CD8-positive, alpha-beta memory T cell (primary cell): ENCODE data around the gene SSBP1. TPM values are rescaled to one million over a fixed set of nuclear protein-coding genes. Genes with fewer than 3 reads are reported as not detected.
A peak's percentile ranks its signal among the peaks of the same experiment; 100 is the strongest.

Experiments used
- CTCF ChIA-PET: fragments of 350-600 bp; sonication (Branson Sonifier 250); formaldehyde crosslinking; loops from one replicate; lab custom pipeline; 2021; ENCODE audit warnings: antibody characterized with exemption; lab: Charles Lee
- POLR2A ChIA-PET: fragments of 350-600 bp; sonication (Branson Sonifier 250); formaldehyde crosslinking; loops from one replicate; lab custom pipeline; 2021; ENCODE audit warnings: antibody characterized with exemption; lab: Charles Lee
- DNase-seq, 5 donors: peaks; one replicate each; pipeline versions ENCODE4 v3.0.0 to v3.0.0-alpha.2; 2020 to 2022; ENCODE audit warnings: mixed read lengths in 1 of 5
- H3K27ac ChIP-seq: one replicate; pipeline ENCODE4 v1.7.0; 2013; ENCODE audit warnings: low read depth, mild to moderate bottlenecking, low read length, moderate library complexity
- H3K27me3 ChIP-seq: 2 replicates; pipeline ENCODE4 v1.7.0; 2013; ENCODE audit warnings: low read length, mild to moderate bottlenecking; ENCODE audit not compliant: insufficient read depth, poor library complexity, severe bottlenecking
- H3K36me3 ChIP-seq: 2 replicates; pipeline ENCODE4 v1.7.0; 2013; ENCODE audit warnings: mild to moderate bottlenecking, low read length, moderate library complexity; ENCODE audit not compliant: insufficient read depth
- H3K4me1 ChIP-seq: 2 replicates; pipeline ENCODE4 v1.7.0; 2013; ENCODE audit warnings: mild to moderate bottlenecking, low read length, moderate library complexity; ENCODE audit not compliant: insufficient read depth
- H3K4me3 ChIP-seq: 2 replicates; pipeline ENCODE4 v1.7.0; 2013; ENCODE audit warnings: mild to moderate bottlenecking, low read length
- H3K9me3 ChIP-seq: 2 replicates; pipeline ENCODE4 v1.7.0; 2013; ENCODE audit warnings: mild to moderate bottlenecking, low read length
- H3K27ac Mint-ChIP-seq, 8 donors: one replicate each; pipeline ENCODE4 v1.8.0; 2020 to 2021; ENCODE audit warnings: mixed read lengths in 8 of 8, mild to moderate bottlenecking in 6 of 8, inconsistent platforms in 3 of 8, moderate library complexity in 3 of 8
- H3K27me3 Mint-ChIP-seq, 2 donors: one replicate each; pipeline ENCODE4 v1.8.0; 2020 to 2021; ENCODE audit warnings: mixed read lengths in 2 of 2, mild to moderate bottlenecking in 1 of 2, moderate library complexity in 1 of 2
- H3K36me3 Mint-ChIP-seq, 3 donors: one replicate each; pipeline ENCODE4 v1.8.0; 2020 to 2021; ENCODE audit warnings: mixed read lengths in 3 of 3, inconsistent platforms in 1 of 3, mild to moderate bottlenecking in 1 of 3
- H3K4me1 Mint-ChIP-seq, 3 donors: one replicate each; pipeline ENCODE4 v1.8.0; 2020 to 2021; ENCODE audit warnings: mixed read lengths in 3 of 3, inconsistent platforms in 1 of 3, mild to moderate bottlenecking in 1 of 3
- H3K4me3 Mint-ChIP-seq, 7 donors: one replicate each; pipeline ENCODE4 v1.8.0; 2020 to 2021; ENCODE audit warnings: mixed read lengths in 7 of 7, mild to moderate bottlenecking in 6 of 7, moderate library complexity in 4 of 7, inconsistent platforms in 2 of 7
- H3K9me3 Mint-ChIP-seq, 5 donors: one replicate each; pipeline ENCODE4 v1.8.0; 2020 to 2022; ENCODE audit warnings: mixed read lengths in 5 of 5, mild to moderate bottlenecking in 3 of 5, moderate library complexity in 2 of 5, inconsistent platforms in 1 of 5
- polyA plus RNA-seq: library from polyadenylated mRNA; unstranded; fragments of 300-500 nt; fragmentation: Illumina TruSeq; gene quantifications from one replicate; pipeline ENCODE4 v1.2.3, GENCODE V29; 2021
- total RNA-seq, 2 experiments: library from RNA; stranded (reverse); gene quantifications; one replicate each; pipeline ENCODE4 v1.2.3, GENCODE V29; 2021

The SSBP1 gene
- total and polyA plus RNA-seq, 3 experiments from 2014 or later, result 284 to 331 (median 291) TPM

- Mint-ChIP-seq H3K4me3 (peak within 1 kb of the TSS; percentile 87 to 93 (median 91)), H3K27me3 (peaks cover 3 to 4% of the 10 kb centered on the region in 2 donors), H3K4me1 (peaks cover 40 to 48% (median 47%) of the 10 kb centered on the region in 3 donors), H3K27ac (peak within 1 kb of the TSS; percentile 82 to 97 (median 90)), H3K36me3 (peaks cover 0 to 11% (median 4%) of the 10 kb centered on the region in 3 donors), H3K9me3 (no peaks in the 10 kb centered on the region)
- peaks cover 34% of the 10 kb centered on the region for H3K4me1 ChIP-seq
- POLR2A ChIA-PET, result interaction anchor here (0.6 to 2.7 kb wide), 3 partner anchors 33 to 1579 kb away, joined by 4 to 22 read pairs (median 4); partner anchors contain the start of gene SSBP1
- peak; percentile 57 to 67 (median 60) for DNase-seq
- CTCF ChIA-PET, result interaction anchor here (1.2 to 4.1 kb wide), 4 partner anchors 8 to 47 kb away, joined by 4 to 29 read pairs (median 8); partner anchors contain the start of gene SSBP1
- H3K27ac ChIP-seq, result peak within 1 kb of the TSS; percentile 53
- H3K36me3 ChIP-seq, result no peaks in the 10 kb centered on the region
- no peaks in the 10 kb centered on the region for H3K9me3 ChIP-seq
- H3K4me3 ChIP-seq, result peak within 1 kb of the TSS; percentile 68
- no peaks in the 10 kb centered on the region for H3K27me3 ChIP-seq
Measured at GRCh38 chr7:141702047-141702567, 36.1 kb upstream of the SSBP1 start, which contains the start of gene DENND11. Gene DENND11, minus strand, starts transcription at chr7:141702166. Its CDS starts 13 bp downstream, at chr7:141702153.

DNA sequence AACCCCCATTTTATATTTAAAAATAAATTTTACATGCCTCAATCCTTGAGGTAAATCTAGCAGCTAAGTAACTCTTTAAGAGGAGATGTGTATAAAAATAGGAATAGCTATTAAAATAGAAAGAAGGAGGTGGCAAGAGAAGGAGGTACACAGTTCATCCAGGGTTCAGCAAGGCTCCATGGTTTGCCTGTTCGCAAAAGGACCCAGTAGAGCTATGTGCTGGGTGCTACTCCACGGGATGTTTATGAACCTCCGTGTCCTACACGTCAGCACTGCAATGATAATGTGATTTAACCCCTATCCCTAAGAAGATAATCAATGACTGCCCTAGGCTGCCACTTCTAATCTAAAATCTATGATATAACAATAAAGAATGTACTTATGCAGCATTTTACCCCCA lies 35.3 kb upstream of the SSBP1 start:
- peaks cover 33% of the 10 kb centered on the region for H3K4me1 ChIP-seq
- Mint-ChIP-seq H3K27ac (peak overlapping the region in 6 of 8 donors; percentile 20 to 92 (median 86)), H3K36me3 (peaks cover 0 to 6% (median 1%) of the 10 kb centered on the region in 3 donors), H3K27me3 (peaks cover 4% of the 10 kb centered on the region in 2 donors), H3K9me3 (no peaks in the 10 kb centered on the region), H3K4me3 (peak overlapping the region in 6 of 7 donors; percentile 47 to 90 (median 80)), H3K4me1 (peaks cover 34 to 41% (median 39%) of the 10 kb centered on the region in 3 donors)
- no peak overlapping the region for H3K4me3 ChIP-seq
- no peaks in the 10 kb centered on the region for H3K9me3 ChIP-seq
- CTCF ChIA-PET, result interaction anchor here (1.2 to 4.1 kb wide), 2 partner anchors 35 to 48 kb away, joined by 4 to 29 read pairs; partner anchors contain the start of gene SSBP1
- H3K27ac ChIP-seq, result peak overlapping the region; percentile 29
- POLR2A ChIA-PET, result interaction anchor here (0.6 to 2.7 kb wide), 2 partner anchors 35 to 1578 kb away, joined by 4 to 22 read pairs; partner anchors contain the start of gene SSBP1
- H3K36me3 ChIP-seq, result no peaks in the 10 kb centered on the region
- no peaks in the 10 kb centered on the region for H3K27me3 ChIP-seq
- no peak for DNase-seq

GRCh38 chr7:141704112-141704511 lies 34.0 kb upstream of the SSBP1 start:
- Mint-ChIP-seq H3K9me3 (no peaks in the 10 kb centered on the region), H3K4me1 (peaks cover 22 to 29% (median 27%) of the 10 kb centered on the region in 3 donors), H3K4me3 (peak overlapping the region in 1 of 7 donors; percentile 56), H3K36me3 (peaks cover 0 to 4% (median 0%) of the 10 kb centered on the region in 3 donors), H3K27ac (peak overlapping the region in 3 of 8 donors; percentile 37 to 82 (median 82)), H3K27me3 (peaks cover 4% of the 10 kb centered on the region in 2 donors)
- ChIA-PET CTCF (interaction anchor here (1.3 kb wide), 1 partner anchor 29 kb away, joined by 3 read pairs; no protein-coding TSS in a partner anchor), POLR2A (no interaction called here)
- Histone ChIP-seq H3K9me3 (no peaks in the 10 kb centered on the region), H3K27me3 (no peaks in the 10 kb centered on the region), H3K4me3 (no peak overlapping the region), H3K4me1 (peaks cover 21% of the 10 kb centered on the region), H3K27ac (no peak overlapping the region), H3K36me3 (no peaks in the 10 kb centered on the region)
- no peak for DNase-seq

DNA sequence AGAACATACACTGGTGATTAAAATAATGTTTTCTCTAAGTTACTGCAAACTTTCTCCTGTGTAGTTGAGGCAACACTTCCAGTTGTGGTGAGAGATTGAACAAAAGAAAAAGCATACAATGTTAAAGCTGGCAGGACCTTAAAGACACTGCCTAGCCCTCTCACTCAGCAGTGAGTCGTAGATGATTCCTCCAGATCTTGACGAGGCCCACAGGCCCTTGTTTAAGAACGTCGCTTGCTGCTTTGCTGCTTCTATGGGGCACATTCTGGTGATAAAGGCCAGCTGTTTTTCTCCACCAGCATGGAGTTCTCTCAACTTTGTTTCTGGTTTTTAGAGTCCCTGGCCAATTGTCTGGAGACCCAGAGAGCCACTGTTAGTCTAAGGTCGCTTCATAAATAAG lies 33.4 kb upstream of the SSBP1 start:
- peaks cover 0 to 4% (median 0%) of the 10 kb centered on the region in 3 donors for H3K36me3 Mint-ChIP-seq
- Histone ChIP-seq H3K27ac (no peak overlapping the region), H3K36me3 (no peaks in the 10 kb centered on the region), H3K9me3 (no peaks in the 10 kb centered on the region), H3K4me3 (no peak overlapping the region), H3K4me1 (peaks cover 17% of the 10 kb centered on the region), H3K27me3 (no peaks in the 10 kb centered on the region)
- DNase-seq, result no peak
- no peaks in the 10 kb centered on the region for H3K9me3 Mint-ChIP-seq
- ChIA-PET POLR2A (no interaction called here), CTCF (interaction anchor here (1.3 kb wide), 1 partner anchor 29 kb away, joined by 3 read pairs; no protein-coding TSS in a partner anchor)
- H3K27ac Mint-ChIP-seq, result peak overlapping the region in 1 of 8 donors; percentile 82
- H3K27me3 Mint-ChIP-seq, result peaks cover 4% of the 10 kb centered on the region in 2 donors
- peak overlapping the region in 1 of 7 donors; percentile 43 for H3K4me3 Mint-ChIP-seq
- peaks cover 18 to 23% (median 20%) of the 10 kb centered on the region in 3 donors for H3K4me1 Mint-ChIP-seq

DNA sequence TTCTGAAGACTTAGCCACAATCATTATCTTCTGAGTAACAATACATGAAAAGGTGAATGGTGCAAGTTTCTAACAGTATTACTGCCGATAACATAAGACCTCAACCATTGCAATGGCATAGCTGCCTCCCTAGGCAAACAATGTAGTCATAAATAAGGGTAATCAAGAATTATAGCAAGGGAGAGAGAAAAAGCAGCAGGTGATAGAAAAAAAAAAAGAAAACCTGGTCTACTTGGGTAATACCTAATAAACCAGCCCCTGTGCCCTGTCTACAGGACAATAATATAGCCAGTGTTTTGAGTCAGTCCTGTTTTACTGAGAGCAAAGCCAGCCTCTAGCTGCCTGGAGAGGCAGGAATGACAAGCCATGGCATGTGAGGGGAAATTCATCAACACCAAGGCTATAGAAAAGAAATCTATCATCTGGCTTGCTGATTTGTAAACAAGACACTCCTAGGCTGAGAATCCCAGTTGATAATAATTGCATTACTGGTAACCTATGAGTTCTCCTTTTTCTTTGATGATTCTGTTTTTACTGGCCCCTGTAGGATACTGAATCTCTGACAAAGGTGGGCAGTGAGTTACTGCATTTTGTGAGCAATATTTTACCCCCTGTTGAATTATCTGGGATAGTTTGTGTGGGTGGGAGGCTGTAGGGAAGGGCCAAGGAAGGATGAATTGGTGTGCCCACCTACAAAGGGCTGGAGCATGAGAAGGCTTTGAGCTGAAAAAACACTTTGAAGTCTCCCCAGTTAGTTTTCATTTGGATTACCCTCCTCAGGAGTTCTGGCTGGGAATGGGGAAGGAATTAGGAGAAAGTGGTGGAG lies 31.7 kb upstream of the SSBP1 start:
- Mint-ChIP-seq H3K4me1 (peaks cover 4 to 6% (median 5%) of the 10 kb centered on the region in 3 donors), H3K9me3 (no peaks in the 10 kb centered on the region), H3K4me3 (peak overlapping the region in 1 of 7 donors; percentile 15), H3K36me3 (peaks cover 0 to 3% (median 0%) of the 10 kb centered on the region in 3 donors), H3K27me3 (peaks cover 4% of the 10 kb centered on the region in 2 donors), H3K27ac (no peak overlapping the region)
- ChIA-PET CTCF (interaction anchor here (1.2 to 1.4 kb wide), 2 partner anchors 31 to 52 kb away, joined by 3 to 4 read pairs; partner anchors contain the start of gene SSBP1), POLR2A (no interaction called here)
- Histone ChIP-seq H3K27me3 (no peaks in the 10 kb centered on the region), H3K27ac (no peak overlapping the region), H3K36me3 (no peaks in the 10 kb centered on the region), H3K4me1 (peaks cover 5% of the 10 kb centered on the region), H3K4me3 (no peak overlapping the region), H3K9me3 (no peaks in the 10 kb centered on the region)
- DNase-seq, result no peak

GRCh38 chr7:141708351-141708750 lies 29.8 kb upstream of the SSBP1 start, which contains the start of gene WEE2:
Gene WEE2, plus strand, starts transcription at chr7:141708353. Its CDS starts 406 bp downstream, at chr7:141708759.
- Mint-ChIP-seq H3K27me3 (peaks cover 1 to 2% of the 10 kb centered on the region in 2 donors), H3K27ac (peak within 1 kb of the TSS in 2 of 8 donors; percentile 20 to 24), H3K36me3 (peaks cover 0 to 3% (median 0%) of the 10 kb centered on the region in 3 donors), H3K4me1 (peaks cover 3 to 5% (median 5%) of the 10 kb centered on the region in 3 donors), H3K4me3 (peak within 1 kb of the TSS in 2 of 7 donors; percentile 10 to 15), H3K9me3 (no peaks in the 10 kb centered on the region)
- no peak within 1 kb of the TSS for H3K4me3 ChIP-seq
- ChIA-PET POLR2A (interaction anchor here (0.9 kb wide), 1 partner anchor 30 kb away, joined by 4 read pairs; the partner anchor contains the start of gene SSBP1), CTCF (interaction anchor here (1.8 to 1.9 kb wide), 2 partner anchors 30 to 48 kb away, joined by 4 to 8 read pairs; partner anchors contain the start of gene SSBP1)
- H3K4me1 ChIP-seq, result no peaks in the 10 kb centered on the region
- H3K27ac ChIP-seq, result no peak within 1 kb of the TSS
- no peaks in the 10 kb centered on the region for H3K9me3 ChIP-seq
- H3K27me3 ChIP-seq, result no peaks in the 10 kb centered on the region
- no peaks in the 10 kb centered on the region for H3K36me3 ChIP-seq
- DNase-seq, result no peak

DNA sequence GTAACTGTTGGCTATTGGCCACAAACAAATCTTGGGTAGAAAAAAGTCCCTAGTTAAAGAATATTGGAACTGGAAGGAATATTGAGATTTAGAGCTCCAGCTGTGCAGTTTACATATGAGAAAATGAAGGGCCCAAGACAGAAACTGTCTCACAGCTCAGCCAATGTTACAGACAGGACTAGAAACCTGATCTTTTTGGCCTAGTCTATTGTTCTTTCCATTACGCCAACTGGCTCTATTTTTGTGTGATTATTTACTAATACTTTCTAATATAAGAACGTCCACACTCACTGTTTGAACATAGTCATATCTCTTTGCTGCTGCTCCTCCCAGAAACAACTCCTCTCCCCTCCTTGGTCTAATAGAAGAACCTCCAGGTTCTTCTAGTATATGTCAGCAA lies 28.8 kb upstream of the SSBP1 start:
- Histone ChIP-seq H3K27ac (no peak overlapping the region), H3K4me1 (no peaks in the 10 kb centered on the region), H3K36me3 (no peaks in the 10 kb centered on the region), H3K27me3 (no peaks in the 10 kb centered on the region), H3K9me3 (no peaks in the 10 kb centered on the region), H3K4me3 (no peak overlapping the region)
- no peak overlapping the region for H3K27ac Mint-ChIP-seq
- no peaks in the 10 kb centered on the region for H3K9me3 Mint-ChIP-seq
- H3K27me3 Mint-ChIP-seq, result peaks cover 0 to 1% of the 10 kb centered on the region in 2 donors
- no peak for DNase-seq
- H3K4me3 Mint-ChIP-seq, result no peak overlapping the region
- H3K36me3 Mint-ChIP-seq, result peaks cover 0 to 3% (median 0%) of the 10 kb centered on the region in 3 donors
- ChIA-PET POLR2A (no interaction called here), CTCF (interaction anchor here (1.0 to 2.3 kb wide), 4 partner anchors 8 to 55 kb away, joined by 3 to 17 read pairs (median 4); partner anchors contain the start of gene DENND11)
- H3K4me1 Mint-ChIP-seq, result peaks cover 3 to 5% (median 5%) of the 10 kb centered on the region in 3 donors
